Peyer's patch (tissue), 4 donors: ENCODE results near the gene NLRC4.

ENCODE experiments used
- POLR2A ChIP-seq, 2 donors: fragments of 450-650 bp; IDR thresholded peaks; one replicate each; pipeline ENCODE4 v1.5.1; 2017; ENCODE audit warnings: antibody characterized with exemption in 2 of 2, mild to moderate bottlenecking in 2 of 2, moderate library complexity in 2 of 2
- TF ChIP-seq, protein P1 (sequence below), 6 experiments: fragments of 450-650 bp in 4 of 6; fragments of 200-600 bp in 2 of 6; sonication (generic) in 1 of 6; IDR thresholded peaks; one replicate each; pipeline ENCODE4 v1.5.1; 2017 to 2019; ENCODE audit warnings: antibody characterized with exemption in 6 of 6, mild to moderate bottlenecking in 3 of 6, moderate library complexity in 1 of 6

DNA sequence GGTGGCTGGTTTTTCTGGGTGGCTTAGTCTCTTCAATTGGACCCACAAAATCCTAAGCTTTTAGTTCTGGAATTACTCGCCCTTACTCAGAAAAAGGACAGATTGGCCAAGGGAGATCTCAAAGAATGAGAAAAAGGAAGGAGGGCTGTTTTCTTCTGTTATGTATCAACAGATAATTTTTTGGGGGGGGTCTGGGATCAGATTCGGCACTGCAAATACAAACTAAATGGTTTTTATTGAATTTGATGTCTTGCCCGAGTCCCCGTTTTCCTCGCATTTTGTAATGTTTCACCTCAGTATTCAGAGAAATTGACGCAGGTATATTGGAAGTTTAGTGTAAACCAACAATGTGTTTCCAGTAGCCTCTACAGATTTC lies 13.8 kb upstream of the NLRC4 start:
- TF ChIP-seq, protein P1, sequence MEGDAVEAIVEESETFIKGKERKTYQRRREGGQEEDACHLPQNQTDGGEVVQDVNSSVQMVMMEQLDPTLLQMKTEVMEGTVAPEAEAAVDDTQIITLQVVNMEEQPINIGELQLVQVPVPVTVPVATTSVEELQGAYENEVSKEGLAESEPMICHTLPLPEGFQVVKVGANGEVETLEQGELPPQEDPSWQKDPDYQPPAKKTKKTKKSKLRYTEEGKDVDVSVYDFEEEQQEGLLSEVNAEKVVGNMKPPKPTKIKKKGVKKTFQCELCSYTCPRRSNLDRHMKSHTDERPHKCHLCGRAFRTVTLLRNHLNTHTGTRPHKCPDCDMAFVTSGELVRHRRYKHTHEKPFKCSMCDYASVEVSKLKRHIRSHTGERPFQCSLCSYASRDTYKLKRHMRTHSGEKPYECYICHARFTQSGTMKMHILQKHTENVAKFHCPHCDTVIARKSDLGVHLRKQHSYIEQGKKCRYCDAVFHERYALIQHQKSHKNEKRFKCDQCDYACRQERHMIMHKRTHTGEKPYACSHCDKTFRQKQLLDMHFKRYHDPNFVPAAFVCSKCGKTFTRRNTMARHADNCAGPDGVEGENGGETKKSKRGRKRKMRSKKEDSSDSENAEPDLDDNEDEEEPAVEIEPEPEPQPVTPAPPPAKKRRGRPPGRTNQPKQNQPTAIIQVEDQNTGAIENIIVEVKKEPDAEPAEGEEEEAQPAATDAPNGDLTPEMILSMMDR (IDR thresholded peaks at IDR 0.05): no peak
- no peak for TF ChIP-seq POLR2A (IDR thresholded peaks at IDR 0.05)
